Pancreas (tissue), 10 donors: Measurements from ENCODE around the gene COL9A1. TPM values are rescaled to one million over a fixed set of nuclear protein-coding genes. Genes with fewer than 3 reads are reported as not detected.

Experiments
- ATAC-seq, 4 donors: fragments of 200-7000 bp; cut with Tn5 transposase; one replicate each; pipeline versions ENCODE4 v1.8.0 to v1.9.1; 2020; ENCODE audit warnings: mild to moderate bottlenecking in 4 of 4, moderate library complexity in 4 of 4
- DNase-seq, 6 donors: peaks; one replicate each; pipeline ENCODE4 v3.0.0-alpha.2; 2020
- FAIRE-seq: peaks from 2 replicates; lab custom pipeline; 2012; peaks lifted over from hg19 to GRCh38; lab: Jason Lieb, UNC
- H3K27ac ChIP-seq, 4 donors: fragments of 200-600 bp; sonication (generic); 1 replicate in 3 of 4; 2 replicates in 1 of 4; pipeline versions ENCODE4 v1.5.0 to v1.8.0; 2020
- H3K27me3 ChIP-seq, 4 donors: fragments of 200-600 bp; one replicate each; pipeline ENCODE4 v1.8.0; 2021
- H3K36me3 ChIP-seq, 3 donors: fragments of 200-600 bp; sonication (generic) in 1 of 3; one replicate each; pipeline versions ENCODE4 v1.5.0 to v1.8.0; 2020 to 2021
- H3K4me1 ChIP-seq, 3 donors: fragments of 200-600 bp; one replicate each; pipeline ENCODE4 v1.8.0; 2021
- H3K4me3 ChIP-seq, 4 donors: fragments of 200-600 bp; sonication (generic) in 2 of 4; one replicate each; pipeline versions ENCODE4 v1.5.0 to v1.8.0; 2020 to 2021
- H3K9me3 ChIP-seq, 4 donors: fragments of 200-600 bp; one replicate each; pipeline ENCODE4 v1.8.0; 2021
- WGBS, 2 donors: extraction: QIAGEN DNeasy Blood & Tissue Kit; methylation state at CpG; one replicate each; pipeline ENCODE4 v1.1.7; 2013; 5-methylcytosine and 5-hydroxymethylcytosine counted together
- intact Hi-C, 3 donors: fragments of 100-400 bp; cut with DNase I; formaldehyde crosslinking; loops; one replicate each; pipeline versions ENCODE4 v1.11.1 to v1.14.2; 2022
- polyA plus RNA-seq, 2 donors: library from polyadenylated mRNA; stranded (reverse); fragments of 200-250 nt; gene quantifications; one replicate each; pipeline ENCODE4 v1.2.3, GENCODE V29; 2013
- total RNA-seq, 6 donors: library from RNA; stranded (reverse); fragmentation: NEBNext Ultra II Directional in 4 of 6; extraction: Animal tissue kit (Norgen Biotek cat#: 25700) in 4 of 6; gene quantifications; one replicate each; pipeline versions ENCODE4 v1.2.1 to v1.2.4, GENCODE V29; 2021 to 2023
- TF ChIP-seq, protein P1 (sequence below), 4 donors: fragments of 200-600 bp; sonication (generic) in 3 of 4; IDR thresholded peaks; one replicate each; pipeline versions ENCODE4 v1.5.0 to v1.8.0; 2021; ENCODE audit warnings: antibody characterized with exemption in 4 of 4
- donor health status: healthy with polysubstance abuse.
- donor health status: DM: no; HTN: no; CAD: no; lungs with moderate emphysema.
- donor health status: DM: no; HTN: no; CAD: no.
- donor health status: control.
- donor health status: control.
- donor health status: Bipolar disorder and iron deficiency.
- donor health status: DM: yes; HTN: yes; CAD: no.
- donor health status: DM: no; HTN: no; CAD: no.
- donor health status: DM: no; HTN: no; CAD: no.
- donor health status: DM: yes; HTN: yes; CAD: no.

COL9A1 gene
- total and polyA plus RNA-seq, 8 donors, result 0.09 to 1.1 (median 0.27) TPM; not detected in 3

DNA sequence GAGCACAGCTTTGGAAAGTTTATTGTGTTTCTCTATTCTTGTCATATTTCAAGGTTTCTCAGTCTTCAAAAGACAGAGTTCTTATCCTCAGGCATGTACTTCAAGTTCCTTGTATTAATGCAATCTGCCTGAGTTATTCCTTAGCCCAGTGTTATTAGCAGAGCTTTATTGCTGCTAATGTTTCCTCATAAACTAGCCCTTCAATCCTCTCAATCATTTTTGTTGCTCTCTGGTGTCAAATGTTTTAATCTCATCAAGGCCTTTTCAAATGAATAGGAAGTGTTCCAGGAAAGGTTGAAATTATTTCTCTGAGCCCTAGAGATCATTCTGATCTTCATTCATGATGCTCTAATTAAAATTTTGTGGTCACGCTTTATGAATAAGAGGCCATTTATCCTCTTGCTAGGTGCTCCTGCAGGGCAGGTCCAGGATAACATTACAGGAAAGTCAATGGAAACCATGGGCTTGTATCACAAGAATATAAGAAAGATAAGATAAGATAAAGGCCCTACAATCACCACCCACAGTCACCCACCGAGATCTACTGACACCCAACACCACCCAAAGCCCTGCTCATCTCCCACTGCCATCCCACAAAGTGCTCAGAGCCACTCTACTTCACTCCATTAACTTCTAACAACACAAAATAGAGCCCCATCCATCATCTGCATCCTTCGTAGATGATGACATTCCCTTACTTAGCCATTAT, 125.9 kb downstream of the COL9A1 start:
- Histone ChIP-seq H3K27ac (no peak overlapping the region), H3K4me3 (no peak overlapping the region), H3K27me3 (no peaks in the 10 kb centered on the region), H3K4me1 (no peaks in the 10 kb centered on the region), H3K36me3 (no peaks in the 10 kb centered on the region), H3K9me3 (no peaks in the 10 kb centered on the region)
- ATAC-seq, result no peak
- TF ChIP-seq, protein P1, sequence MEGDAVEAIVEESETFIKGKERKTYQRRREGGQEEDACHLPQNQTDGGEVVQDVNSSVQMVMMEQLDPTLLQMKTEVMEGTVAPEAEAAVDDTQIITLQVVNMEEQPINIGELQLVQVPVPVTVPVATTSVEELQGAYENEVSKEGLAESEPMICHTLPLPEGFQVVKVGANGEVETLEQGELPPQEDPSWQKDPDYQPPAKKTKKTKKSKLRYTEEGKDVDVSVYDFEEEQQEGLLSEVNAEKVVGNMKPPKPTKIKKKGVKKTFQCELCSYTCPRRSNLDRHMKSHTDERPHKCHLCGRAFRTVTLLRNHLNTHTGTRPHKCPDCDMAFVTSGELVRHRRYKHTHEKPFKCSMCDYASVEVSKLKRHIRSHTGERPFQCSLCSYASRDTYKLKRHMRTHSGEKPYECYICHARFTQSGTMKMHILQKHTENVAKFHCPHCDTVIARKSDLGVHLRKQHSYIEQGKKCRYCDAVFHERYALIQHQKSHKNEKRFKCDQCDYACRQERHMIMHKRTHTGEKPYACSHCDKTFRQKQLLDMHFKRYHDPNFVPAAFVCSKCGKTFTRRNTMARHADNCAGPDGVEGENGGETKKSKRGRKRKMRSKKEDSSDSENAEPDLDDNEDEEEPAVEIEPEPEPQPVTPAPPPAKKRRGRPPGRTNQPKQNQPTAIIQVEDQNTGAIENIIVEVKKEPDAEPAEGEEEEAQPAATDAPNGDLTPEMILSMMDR (IDR thresholded peaks at IDR 0.05), result no peak
- 71 to 77% methylated on average over 3 of the region's 3 CpGs for WGBS, 2 donors
- no peak for DNase-seq
- intact Hi-C loops, result no loop called here
- no peak for FAIRE-seq

GRCh38 chr6:70175770-70176169, 127.1 kb downstream of the COL9A1 start:
- no peaks in the 10 kb centered on the region for H3K36me3 ChIP-seq
- no peaks in the 10 kb centered on the region for H3K9me3 ChIP-seq
- no peak overlapping the region for H3K27ac ChIP-seq
- TF ChIP-seq, protein P1 (IDR thresholded peaks at IDR 0.05), result no peak
- WGBS, 2 donors, result 73 to 77% methylated on average over 2 of the region's 2 CpGs
- H3K4me3 ChIP-seq, result no peak overlapping the region
- intact Hi-C loops, result no loop called here
- H3K27me3 ChIP-seq, result no peaks in the 10 kb centered on the region
- no peaks in the 10 kb centered on the region for H3K4me1 ChIP-seq
- no peak for ATAC-seq
- FAIRE-seq, result no peak
- no peak for DNase-seq

GRCh38 chr6:70172252-70172651, 130.6 kb downstream of the COL9A1 start:
- no peaks in the 10 kb centered on the region for H3K4me1 ChIP-seq
- no peaks in the 10 kb centered on the region for H3K36me3 ChIP-seq
- DNase-seq, result no peak
- intact Hi-C loops, result no loop called here
- no peak overlapping the region for H3K27ac ChIP-seq
- ATAC-seq, result no peak
- 66 to 74% methylated on average over 2 of the region's 2 CpGs for WGBS, 2 donors
- TF ChIP-seq, protein P1 (IDR thresholded peaks at IDR 0.05), result no peak
- FAIRE-seq, result no peak
- H3K4me3 ChIP-seq, result no peak overlapping the region
- no peaks in the 10 kb centered on the region for H3K9me3 ChIP-seq
- H3K27me3 ChIP-seq, result no peaks in the 10 kb centered on the region

DNA sequence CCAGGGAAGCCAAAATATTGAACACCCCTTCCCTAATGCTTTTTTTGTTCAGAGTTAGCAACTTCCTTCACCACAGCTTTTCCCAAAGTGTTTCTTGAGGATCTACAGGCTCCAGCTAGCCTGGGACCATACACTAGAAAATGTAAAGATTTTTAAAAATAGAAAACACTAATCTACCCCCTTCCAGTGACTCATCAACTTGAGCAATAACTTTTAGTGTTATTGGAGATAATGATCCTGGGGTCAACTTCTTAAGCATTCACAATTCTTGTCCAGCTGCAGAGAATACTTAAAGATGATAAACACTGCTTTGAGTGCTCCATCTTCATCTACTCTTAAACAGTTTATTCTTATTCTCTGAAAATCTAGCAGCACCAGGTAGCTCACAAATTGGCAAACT, 131.6 kb downstream of the COL9A1 start:
- TF ChIP-seq, protein P1 (IDR thresholded peaks at IDR 0.05), result no peak
- no peak overlapping the region for H3K4me3 ChIP-seq
- FAIRE-seq (no peak), DNase-seq (no peak), ATAC-seq (no peak)
- no peaks in the 10 kb centered on the region for H3K27me3 ChIP-seq
- H3K36me3 ChIP-seq, result no peaks in the 10 kb centered on the region
- intact Hi-C loops, result no loop called here
- no peaks in the 10 kb centered on the region for H3K4me1 ChIP-seq
- no peak overlapping the region for H3K27ac ChIP-seq
- no peaks in the 10 kb centered on the region for H3K9me3 ChIP-seq

GRCh38 chr6:70168681-70169377, 134.1 kb downstream of the COL9A1 start:
- Histone ChIP-seq H3K27me3 (no peaks in the 10 kb centered on the region), H3K27ac (no peak overlapping the region), H3K36me3 (no peaks in the 10 kb centered on the region), H3K4me3 (no peak overlapping the region), H3K4me1 (peaks cover 0 to 22% (median 20%) of the 10 kb centered on the region in 3 donors), H3K9me3 (no peaks in the 10 kb centered on the region)
- ATAC-seq (no peak), FAIRE-seq (no peak), DNase-seq (no peak)
- intact Hi-C loops, result no loop called here
- TF ChIP-seq, protein P1 (IDR thresholded peaks at IDR 0.05), result no peak
- 86% methylated on average over 5 of the region's 5 CpGs for WGBS, 2 donors
